Measurements from ENCODE around the gene BLTP3A.
"Not testable (repeated sequence)": the region's sequence is repeated elsewhere in the genome, so short reads cannot be mapped to it uniquely, and the experiment has no call there.

Gene BLTP3A

DNA sequence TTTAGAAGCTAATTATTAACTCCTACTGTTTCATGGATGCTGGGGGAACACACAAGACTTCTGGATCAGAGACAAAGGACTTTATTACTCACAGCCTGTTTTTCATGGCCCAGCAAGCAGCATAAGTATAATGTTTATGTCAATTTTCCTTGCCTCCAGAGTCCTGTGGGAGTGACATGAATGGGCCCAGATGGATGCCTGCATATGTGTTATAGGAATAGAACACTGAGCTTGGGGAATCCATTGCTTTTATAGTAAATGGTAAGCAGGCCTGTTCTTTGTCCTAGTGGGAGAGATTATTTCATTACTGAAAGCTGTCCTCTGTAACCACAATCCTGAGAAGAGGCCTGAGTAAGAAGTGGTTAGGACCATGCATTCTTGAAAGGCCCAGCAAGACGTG lies 25.6 kb downstream of the BLTP3A start:
- Histone ChIP-seq H3K4me3 (ENCODE audit: severe bottlenecking) (no peak overlapping the region), H3K9me3 (ENCODE audit: severe bottlenecking) (no peaks in the 10 kb centered on the region), H3K27me3 (ENCODE audit: insufficient read depth, poor library complexity, severe bottlenecking) (no peaks in the 10 kb centered on the region), H3K27ac (ENCODE audit: poor library complexity, severe bottlenecking) (no peak overlapping the region), H3K4me1 (ENCODE audit: insufficient read depth, poor library complexity, severe bottlenecking) (no peaks in the 10 kb centered on the region), H3K36me3 (ENCODE audit: low read depth) (no peaks in the 10 kb centered on the region)
- TF ChIP-seq, protein P1, sequence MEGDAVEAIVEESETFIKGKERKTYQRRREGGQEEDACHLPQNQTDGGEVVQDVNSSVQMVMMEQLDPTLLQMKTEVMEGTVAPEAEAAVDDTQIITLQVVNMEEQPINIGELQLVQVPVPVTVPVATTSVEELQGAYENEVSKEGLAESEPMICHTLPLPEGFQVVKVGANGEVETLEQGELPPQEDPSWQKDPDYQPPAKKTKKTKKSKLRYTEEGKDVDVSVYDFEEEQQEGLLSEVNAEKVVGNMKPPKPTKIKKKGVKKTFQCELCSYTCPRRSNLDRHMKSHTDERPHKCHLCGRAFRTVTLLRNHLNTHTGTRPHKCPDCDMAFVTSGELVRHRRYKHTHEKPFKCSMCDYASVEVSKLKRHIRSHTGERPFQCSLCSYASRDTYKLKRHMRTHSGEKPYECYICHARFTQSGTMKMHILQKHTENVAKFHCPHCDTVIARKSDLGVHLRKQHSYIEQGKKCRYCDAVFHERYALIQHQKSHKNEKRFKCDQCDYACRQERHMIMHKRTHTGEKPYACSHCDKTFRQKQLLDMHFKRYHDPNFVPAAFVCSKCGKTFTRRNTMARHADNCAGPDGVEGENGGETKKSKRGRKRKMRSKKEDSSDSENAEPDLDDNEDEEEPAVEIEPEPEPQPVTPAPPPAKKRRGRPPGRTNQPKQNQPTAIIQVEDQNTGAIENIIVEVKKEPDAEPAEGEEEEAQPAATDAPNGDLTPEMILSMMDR (IDR thresholded peaks at IDR 0.05; ENCODE audit: poor library complexity, severe bottlenecking), result no peak
- ATAC-seq (ENCODE audit: low read depth) (no peak), DNase-seq (ENCODE audit: low spot score) (no peak)

DNA sequence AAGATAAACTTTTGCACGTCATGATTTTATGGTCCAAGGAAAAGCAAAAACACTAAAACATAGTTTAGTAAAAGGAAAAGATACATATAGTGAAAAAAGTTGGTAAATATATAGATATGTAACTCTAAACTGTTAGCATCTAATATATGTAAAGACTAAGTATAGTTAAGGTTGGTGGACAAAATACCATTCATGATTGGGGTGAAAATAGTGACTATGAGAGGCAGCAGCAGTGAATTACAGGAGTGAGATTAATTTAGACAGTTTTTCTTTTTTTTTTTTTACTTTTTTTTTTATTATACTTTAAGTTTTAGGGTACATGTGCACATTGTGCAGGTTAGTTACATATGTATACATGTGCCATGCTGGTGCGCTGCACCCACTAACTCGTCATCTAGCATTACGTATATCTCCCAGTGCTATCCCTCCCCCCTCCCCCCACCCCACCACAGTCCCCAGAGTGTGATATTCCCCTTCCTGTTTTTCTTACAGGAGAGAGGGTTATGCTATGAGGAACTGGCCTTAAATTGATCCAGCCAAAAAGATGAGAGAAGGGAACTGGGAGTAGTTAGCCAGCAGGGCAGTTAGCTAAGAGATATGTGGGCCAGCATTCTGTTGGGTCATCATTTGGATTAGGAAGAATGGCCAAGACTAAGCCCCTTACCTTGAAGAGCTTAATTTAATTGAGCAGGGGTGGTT lies 27.1 kb downstream of the BLTP3A start:
- not testable (repeated sequence) for H3K36me3 ChIP-seq (ENCODE audit: low read depth); H3K27me3 ChIP-seq (ENCODE audit: insufficient read depth, poor library complexity, severe bottlenecking); ATAC-seq (ENCODE audit: low read depth); DNase-seq (ENCODE audit: low spot score); H3K4me1 ChIP-seq (ENCODE audit: insufficient read depth, poor library complexity, severe bottlenecking); H3K9me3 ChIP-seq (ENCODE audit: severe bottlenecking); H3K4me3 ChIP-seq (ENCODE audit: severe bottlenecking); H3K27ac ChIP-seq (ENCODE audit: poor library complexity, severe bottlenecking)

DNA sequence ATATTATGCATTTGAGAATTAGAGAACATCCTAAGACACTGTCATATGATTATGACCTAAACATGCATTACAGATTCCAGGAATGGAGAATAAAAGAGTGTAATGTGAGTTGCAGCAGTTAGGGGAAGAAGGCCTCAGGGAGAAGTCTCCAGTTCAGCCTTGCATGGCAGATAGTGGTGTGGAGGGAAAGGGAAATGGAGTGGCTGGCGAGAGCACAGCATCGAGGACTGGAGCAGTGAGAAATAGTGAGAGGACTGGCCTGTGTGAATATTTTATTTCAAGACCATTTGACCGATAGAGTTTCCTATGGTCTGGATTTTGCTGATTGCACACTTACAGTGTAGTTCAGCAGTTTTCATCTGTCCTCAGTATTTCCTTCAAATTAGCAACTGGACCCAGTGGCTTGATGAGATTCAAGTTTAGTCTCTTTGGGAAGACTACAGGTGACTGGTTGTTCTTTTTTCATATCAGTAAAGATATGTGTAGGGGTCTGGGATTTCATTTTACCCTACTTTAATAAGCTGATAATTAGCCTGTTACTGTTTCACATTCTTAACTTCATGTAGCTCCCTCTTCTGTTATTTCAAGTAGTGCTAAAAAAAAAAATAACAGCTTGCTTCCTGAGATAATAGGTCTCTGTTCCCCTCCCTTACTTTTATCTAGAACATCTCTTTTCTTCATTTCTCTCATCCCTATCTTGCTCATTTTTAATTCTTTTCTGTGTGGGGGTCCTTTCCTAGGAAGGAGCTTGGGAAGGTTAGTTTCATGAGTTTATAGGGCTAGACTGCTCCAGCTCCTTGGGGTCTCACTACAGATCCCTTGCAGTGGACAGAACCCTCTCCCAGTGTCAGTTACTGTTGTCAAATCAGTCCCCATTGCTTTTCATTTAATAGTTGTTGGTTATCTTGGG lies 27.9 kb downstream of the BLTP3A start:
- Histone ChIP-seq H3K4me3 (ENCODE audit: severe bottlenecking) (no peak overlapping the region), H3K9me3 (ENCODE audit: severe bottlenecking) (no peaks in the 10 kb centered on the region), H3K27me3 (ENCODE audit: insufficient read depth, poor library complexity, severe bottlenecking) (no peaks in the 10 kb centered on the region), H3K4me1 (ENCODE audit: insufficient read depth, poor library complexity, severe bottlenecking) (no peaks in the 10 kb centered on the region), H3K36me3 (ENCODE audit: low read depth) (0 out of 2 replicates have a peak, but pooled peaks cover 4% of the 10 kb centered on the region), H3K27ac (ENCODE audit: poor library complexity, severe bottlenecking) (no peak overlapping the region)
- TF ChIP-seq, protein P1 (IDR thresholded peaks at IDR 0.05; ENCODE audit: poor library complexity, severe bottlenecking), result no peak
- ATAC-seq (ENCODE audit: low read depth) (no peak), DNase-seq (ENCODE audit: low spot score) (no peak)

DNA sequence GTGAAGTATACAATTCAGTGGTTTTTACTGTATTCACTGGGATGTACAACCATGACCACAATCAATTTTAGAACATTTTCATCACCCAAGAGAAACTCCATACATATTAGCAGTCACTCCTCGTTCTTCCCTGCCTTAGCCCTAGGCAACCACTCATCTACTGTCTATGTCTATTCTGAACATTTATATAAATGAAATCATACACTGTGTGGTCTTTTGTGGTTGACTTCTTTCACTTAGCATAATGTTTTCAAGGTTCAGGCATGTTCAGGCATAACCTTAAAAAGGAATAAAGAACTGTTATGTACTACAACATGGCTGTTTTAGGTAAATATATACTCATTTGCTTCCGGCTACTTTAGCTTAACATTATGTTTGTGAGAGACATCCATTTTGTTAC lies 37.3 kb downstream of the BLTP3A start:
- Histone ChIP-seq H3K4me3 (ENCODE audit: severe bottlenecking) (no peak overlapping the region), H3K9me3 (ENCODE audit: severe bottlenecking) (no peaks in the 10 kb centered on the region), H3K27me3 (ENCODE audit: insufficient read depth, poor library complexity, severe bottlenecking) (no peaks in the 10 kb centered on the region), H3K36me3 (ENCODE audit: low read depth) (peaks cover 13% of the 10 kb centered on the region), H3K4me1 (ENCODE audit: insufficient read depth, poor library complexity, severe bottlenecking) (no peaks in the 10 kb centered on the region), H3K27ac (ENCODE audit: poor library complexity, severe bottlenecking) (peak overlapping the region; percentile 23)
- DNase-seq (ENCODE audit: low spot score) (no peak), ATAC-seq (ENCODE audit: low read depth) (peak; percentile 53; the same call in 2 of the 3 replicates)
- TF ChIP-seq, protein P1 (IDR thresholded peaks at IDR 0.05; ENCODE audit: poor library complexity, severe bottlenecking), result no peak

DNA sequence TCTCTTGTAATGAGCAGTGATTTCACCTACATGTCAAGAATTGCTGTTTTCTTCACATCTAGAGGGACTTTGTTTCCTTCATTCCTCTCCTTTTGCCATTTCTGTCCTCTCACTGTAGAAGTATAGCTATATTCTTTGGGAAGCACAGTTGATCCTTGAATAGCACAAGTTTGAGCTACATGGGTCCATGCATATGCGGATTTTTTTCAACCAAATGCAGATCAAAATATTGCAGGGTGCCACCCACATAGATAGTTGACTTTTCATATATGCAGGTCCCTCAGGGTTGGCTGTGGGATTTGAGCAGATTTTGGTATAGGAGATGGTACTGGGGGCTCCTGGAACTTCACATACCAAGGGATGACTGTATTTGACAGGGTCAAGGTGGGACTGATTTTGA lies 41.1 kb downstream of the BLTP3A start:
- Histone ChIP-seq H3K27ac (ENCODE audit: poor library complexity, severe bottlenecking) (no peak overlapping the region), H3K27me3 (ENCODE audit: insufficient read depth, poor library complexity, severe bottlenecking) (no peaks in the 10 kb centered on the region), H3K9me3 (ENCODE audit: severe bottlenecking) (no peaks in the 10 kb centered on the region), H3K36me3 (ENCODE audit: low read depth) (peaks cover 30% of the 10 kb centered on the region), H3K4me1 (ENCODE audit: insufficient read depth, poor library complexity, severe bottlenecking) (no peaks in the 10 kb centered on the region), H3K4me3 (ENCODE audit: severe bottlenecking) (no peak overlapping the region)
- ATAC-seq (ENCODE audit: low read depth), result no peak
- TF ChIP-seq, protein P1 (IDR thresholded peaks at IDR 0.05; ENCODE audit: poor library complexity, severe bottlenecking), result no peak
- no peak for DNase-seq (ENCODE audit: low spot score)
